Heart left ventricle (tissue), 16 donors: Measurements from ENCODE around the gene PPIA. TPM values are rescaled to one million over a fixed set of nuclear protein-coding genes. Genes with fewer than 3 reads are reported as not detected.

Experiments
- ATAC-seq, 4 donors: fragments of 200-7000 bp; cut with Tn5 transposase; one replicate each; pipeline ENCODE4 v1.9.1; 2020 to 2022; ENCODE audit warnings: moderate library complexity in 4 of 4, mild to moderate bottlenecking in 3 of 4, moderate number of reproducible peaks in 1 of 4
- DNase-seq, 5 donors: peaks; one replicate each; pipeline ENCODE4 v3.0.0-alpha.2; 2020
- H3K27ac ChIP-seq, 12 donors: fragments of 200-600 bp; sonication (generic) in 4 of 12; one replicate each; pipeline versions ENCODE4 v1.5.0 to v1.8.0; 2016 to 2022; ENCODE audit warnings: mild to moderate bottlenecking in 2 of 12
- H3K27me3 ChIP-seq, 9 donors: fragments of 200-600 bp; sonication (generic) in 2 of 9; one replicate each; pipeline versions ENCODE4 v1.5.1 to v1.8.0; 2016 to 2022; ENCODE audit warnings: mild to moderate bottlenecking in 3 of 9
- H3K36me3 ChIP-seq, 9 donors: fragments of 200-600 bp; sonication (generic) in 2 of 9; one replicate each; pipeline versions ENCODE4 v1.5.0 to v1.8.0; 2018 to 2022; ENCODE audit warnings: mild to moderate bottlenecking in 2 of 9
- H3K4me1 ChIP-seq, 12 donors: fragments of 200-600 bp; sonication (generic) in 4 of 12; one replicate each; pipeline versions ENCODE4 v1.5.0 to v1.8.0; 2016 to 2022; ENCODE audit warnings: mild to moderate bottlenecking in 3 of 12
- H3K4me3 ChIP-seq, 12 donors: fragments of 200-600 bp; sonication (generic) in 4 of 12; one replicate each; pipeline versions ENCODE4 v1.5.0 to v1.8.0; 2017 to 2022; ENCODE audit warnings: mild to moderate bottlenecking in 9 of 12, moderate library complexity in 4 of 12
- H3K9me3 ChIP-seq, 12 donors: fragments of 200-600 bp; sonication (generic) in 4 of 12; one replicate each; pipeline versions ENCODE4 v1.5.0 to v1.8.0; 2016 to 2022; ENCODE audit warnings: mild to moderate bottlenecking in 1 of 12
- POLR2A ChIP-seq, 2 donors: fragments of 450-650 bp; IDR thresholded peaks; one replicate each; pipeline ENCODE4 v1.6.1; 2017; ENCODE audit warnings: antibody characterized with exemption in 2 of 2, mild to moderate bottlenecking in 2 of 2, moderate library complexity in 2 of 2
- WGBS, 4 donors: extraction: QIAGEN DNeasy Blood & Tissue Kit in 2 of 4; methylation state at CpG; one replicate each; pipeline versions ENCODE4 v1.1.5 to v1.1.7; 2013 to 2018; 5-methylcytosine and 5-hydroxymethylcytosine counted together
- intact Hi-C, 10 donors: fragments of 100-400 bp; cut with DNase I; formaldehyde crosslinking; loops; one replicate each; pipeline versions ENCODE4 v1.11.1 to v1.14.2; 2022
- polyA plus RNA-seq, 2 donors: library from polyadenylated mRNA; stranded (reverse); fragments of 200-250 nt; gene quantifications; one replicate each; pipeline ENCODE4 v1.2.3, GENCODE V29; 2013
- total RNA-seq, 9 donors: library from RNA; depleted of rRNA in 2 of 9; stranded (reverse); fragments of >200 nt in 2 of 9; fragmentation: NEBNext Ultra II Directional in 3 of 9; extraction: Animal tissue kit (Norgen Biotek cat#: 25700) in 3 of 9; gene quantifications; one replicate each; pipeline versions ENCODE4 v1.1.0 to v1.2.4, GENCODE V29; 2016 to 2023
- TF ChIP-seq, protein P1 (sequence below), 12 donors: fragments of 200-600 bp; sonication (generic) in 4 of 12; IDR thresholded peaks; one replicate each; pipeline versions ENCODE4 v1.5.0 to v1.8.0; 2018 to 2022; ENCODE audit warnings: antibody characterized with exemption in 12 of 12, mild to moderate bottlenecking in 5 of 12
- donor health status: ischemic (EF 13 %, LVEDD 7.1; RV severe dilation, severe dysfunction).
- donor health status: healthy with polysubstance abuse.
- donor health status: DM: no; HTN: yes; CAD: no.
- donor health status: DM: no; HTN: no; CAD: no.
- donor health status: ischemic (EF 25% LVEDD 6.9; RV normal size, moderate dysfunction).
- donor health status: ischemic (EF 25% LVEDD 5.7; RV mildly dilated, moderate dysfunction).
- donor health status: healthy.
- donor health status: DM: yes; HTN: yes; CAD: no.
- donor health status: ischemic (EF 35%, LVEDD 5.7; RV mildly dilated, moderate dysfunction).
- donor health status: nonischemic (EF 11% LVEDD 7.7; RV severe dilation, severe dysfunction).
- donor health status: DM: yes; HTN: yes; CAD: no.
- donor health status: PGD.
- donor health status: ischemic (EF 29% LVEDD 5.4; RV normal size, mild dysfunction).
- donor health status: nonischemic (EF 23%, LVEDD 6.1; RV moderate dilation, normal function).

Gene PPIA
- total and polyA plus RNA-seq, 11 donors = 327 to 3,804 (median 743) TPM

DNA sequence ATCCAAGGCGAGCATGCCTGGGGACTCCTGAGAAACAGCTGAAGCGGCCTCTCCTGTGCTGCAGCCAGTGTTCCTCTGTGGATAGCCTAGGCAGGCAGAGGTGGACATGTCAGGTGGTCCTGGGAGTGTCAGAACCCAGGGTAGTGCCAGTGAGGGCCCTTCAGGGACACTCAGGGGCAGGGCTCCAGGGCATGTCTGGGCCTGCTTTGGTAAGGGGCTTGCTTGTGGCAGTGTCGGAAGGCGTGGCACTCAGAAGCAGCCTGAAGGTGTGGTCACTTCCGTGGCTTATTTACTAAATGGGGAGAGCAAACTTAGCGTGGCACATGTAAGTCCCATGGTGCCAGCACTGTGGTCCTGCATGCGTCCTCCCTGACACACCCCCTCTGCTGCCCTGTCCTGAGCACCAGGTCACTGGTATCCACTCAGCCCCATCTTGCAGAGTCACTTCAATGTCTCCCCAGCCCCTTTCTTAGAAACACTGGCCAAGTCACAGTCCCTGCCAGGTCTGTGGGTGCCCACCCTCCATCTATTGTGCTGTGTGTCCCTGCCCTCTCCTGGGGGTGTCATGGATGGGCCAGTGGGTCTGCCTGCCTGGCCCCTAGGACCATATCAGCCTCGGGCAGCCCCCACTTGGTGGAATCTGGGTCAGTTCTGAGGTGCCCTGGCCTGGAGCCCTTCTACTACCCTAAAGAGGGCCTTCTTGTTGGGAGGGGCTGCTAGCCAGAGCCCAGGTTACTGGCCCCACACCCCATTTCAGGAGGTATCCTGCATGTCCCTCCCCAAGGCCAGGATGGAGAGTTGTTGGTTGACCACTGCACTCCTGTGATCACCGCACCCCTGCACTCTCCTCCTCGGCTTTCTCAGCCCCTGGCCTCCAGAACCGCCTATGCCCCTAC lies 41.4 kb upstream of the PPIA start:
- ATAC-seq (no peak), DNase-seq (no peak)
- peaks cover 5 to 72% (median 54%) of the 10 kb centered on the region in 12 donors for H3K4me1 ChIP-seq
- H3K9me3 ChIP-seq = no peaks in the 10 kb centered on the region
- peak overlapping the region in 8 of 12 donors; percentile 22 to 67 (median 44) for H3K27ac ChIP-seq
- peaks cover 0 to 51% (median 31%) of the 10 kb centered on the region in 9 donors for H3K36me3 ChIP-seq
- no peak overlapping the region for H3K4me3 ChIP-seq
- intact Hi-C loops = loop anchor here in 5 of 10 donors (5.0 to 10.0 kb wide), 6 partner anchors 37 to 170 kb away; partner anchors contain the start of genes H2AZ2 (in 1 of the 5), OGDH (in 1 of the 5) and TMED4 (in 1 of the 5)
- 81 to 91% (median 88%) methylated on average over 6 to 11 of the region's 11 CpGs for WGBS, 4 donors
- H3K27me3 ChIP-seq = no peaks in the 10 kb centered on the region
- TF ChIP-seq, protein P1, sequence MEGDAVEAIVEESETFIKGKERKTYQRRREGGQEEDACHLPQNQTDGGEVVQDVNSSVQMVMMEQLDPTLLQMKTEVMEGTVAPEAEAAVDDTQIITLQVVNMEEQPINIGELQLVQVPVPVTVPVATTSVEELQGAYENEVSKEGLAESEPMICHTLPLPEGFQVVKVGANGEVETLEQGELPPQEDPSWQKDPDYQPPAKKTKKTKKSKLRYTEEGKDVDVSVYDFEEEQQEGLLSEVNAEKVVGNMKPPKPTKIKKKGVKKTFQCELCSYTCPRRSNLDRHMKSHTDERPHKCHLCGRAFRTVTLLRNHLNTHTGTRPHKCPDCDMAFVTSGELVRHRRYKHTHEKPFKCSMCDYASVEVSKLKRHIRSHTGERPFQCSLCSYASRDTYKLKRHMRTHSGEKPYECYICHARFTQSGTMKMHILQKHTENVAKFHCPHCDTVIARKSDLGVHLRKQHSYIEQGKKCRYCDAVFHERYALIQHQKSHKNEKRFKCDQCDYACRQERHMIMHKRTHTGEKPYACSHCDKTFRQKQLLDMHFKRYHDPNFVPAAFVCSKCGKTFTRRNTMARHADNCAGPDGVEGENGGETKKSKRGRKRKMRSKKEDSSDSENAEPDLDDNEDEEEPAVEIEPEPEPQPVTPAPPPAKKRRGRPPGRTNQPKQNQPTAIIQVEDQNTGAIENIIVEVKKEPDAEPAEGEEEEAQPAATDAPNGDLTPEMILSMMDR (IDR thresholded peaks at IDR 0.05) = no peak
- TF ChIP-seq POLR2A (IDR thresholded peaks at IDR 0.05) = no peak

DNA sequence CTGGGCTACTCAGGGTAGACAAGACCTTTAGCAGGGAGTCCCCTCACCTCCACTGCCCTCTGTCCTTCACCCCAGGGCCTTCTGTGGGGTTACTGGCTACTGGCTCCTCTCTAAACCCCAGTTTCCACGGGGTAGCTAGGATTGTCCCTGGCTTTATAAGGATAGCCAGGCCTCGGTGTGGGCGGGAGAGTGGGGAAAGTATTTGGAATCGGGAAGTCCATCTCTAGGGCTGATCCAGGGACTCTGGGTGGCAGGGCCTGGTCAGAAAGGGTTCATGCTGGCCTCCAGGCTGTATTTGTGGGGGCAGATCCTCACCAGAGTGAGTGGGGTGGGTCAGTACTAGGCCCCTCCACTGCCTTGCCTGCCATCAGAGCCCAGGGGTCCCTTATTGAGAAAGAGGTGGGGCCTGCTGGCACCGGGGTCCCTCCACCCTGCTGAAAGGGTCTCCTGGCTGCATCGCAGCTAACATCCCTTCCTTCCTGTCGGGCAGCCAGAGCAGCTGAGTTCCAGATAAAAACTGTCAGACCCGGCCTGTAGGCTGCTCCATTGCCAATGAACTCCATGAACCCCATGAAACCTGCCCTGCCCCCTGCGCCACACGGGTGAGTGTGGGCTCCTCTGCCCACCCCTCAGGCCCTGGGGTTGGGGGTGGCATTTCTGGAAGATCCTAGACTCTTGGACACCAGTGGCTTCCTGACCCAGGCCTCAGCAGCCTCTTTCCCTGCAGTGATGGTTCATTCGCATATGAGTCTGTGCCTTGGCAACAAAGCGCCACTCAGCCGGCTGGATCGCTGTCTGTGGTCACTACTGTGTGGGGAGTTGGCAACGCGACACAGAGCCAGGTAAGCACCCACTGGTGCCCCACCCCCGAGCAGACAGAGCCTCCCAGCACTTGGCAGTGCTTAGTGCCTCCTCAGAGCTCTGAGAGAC lies 40.5 kb upstream of the PPIA start:
- ATAC-seq = peak in 1 of 4 donors; percentile 7
- Histone ChIP-seq H3K27ac (peak overlapping the region in 10 of 12 donors; percentile 22 to 67 (median 39)), H3K36me3 (peaks cover 0 to 57% (median 40%) of the 10 kb centered on the region in 9 donors), H3K4me1 (peaks cover 0 to 63% (median 45%) of the 10 kb centered on the region in 12 donors), H3K4me3 (no peak overlapping the region), H3K9me3 (no peaks in the 10 kb centered on the region), H3K27me3 (no peaks in the 10 kb centered on the region)
- WGBS, 4 donors = 47 to 64% (median 61%) methylated on average over 11 to 17 of the region's 17 CpGs
- no peak for DNase-seq
- intact Hi-C loops = loop anchor here in 3 of 10 donors (10.0 kb wide), 3 partner anchors 51 to 171 kb away; partner anchors contain the start of genes H2AZ2 (in 1 of the 3) and TMED4 (in 1 of the 3)
- no peak for TF ChIP-seq POLR2A (IDR thresholded peaks at IDR 0.05)

DNA sequence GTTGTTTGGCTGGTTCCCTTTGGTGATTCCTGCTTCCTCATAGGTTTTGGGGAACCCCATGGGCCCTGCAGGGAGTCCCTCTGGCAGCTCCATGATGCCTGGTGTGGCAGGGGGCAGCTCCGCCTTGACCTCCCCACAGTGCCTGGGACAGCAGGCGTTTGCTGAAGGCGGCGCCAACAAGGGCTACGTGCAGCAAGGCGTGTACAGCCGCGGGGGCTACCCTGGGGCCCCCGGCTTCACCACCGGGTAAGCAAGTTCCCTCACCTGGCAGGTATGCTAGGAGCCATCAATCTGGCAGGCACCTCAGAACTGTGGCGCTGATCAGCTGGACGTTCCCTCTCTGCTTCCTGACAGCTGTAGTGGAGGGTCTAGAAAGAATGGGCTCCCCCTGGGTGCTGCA lies 39.6 kb upstream of the PPIA start:
- DNase-seq = no peak
- no peaks in the 10 kb centered on the region for H3K27me3 ChIP-seq
- no peaks in the 10 kb centered on the region for H3K9me3 ChIP-seq
- intact Hi-C loops = loop anchor here in 3 of 10 donors (10.0 kb wide), 3 partner anchors 52 to 172 kb away; partner anchors contain the start of genes H2AZ2 (in 1 of the 3) and TMED4 (in 1 of the 3)
- peaks cover 0 to 54% (median 37%) of the 10 kb centered on the region in 12 donors for H3K4me1 ChIP-seq
- H3K4me3 ChIP-seq = no peak overlapping the region
- WGBS, 4 donors = 81 to 90% (median 87%) methylated on average over 8 to 12 of the region's 12 CpGs
- TF ChIP-seq POLR2A (IDR thresholded peaks at IDR 0.05) = no peak
- TF ChIP-seq, protein P1 (IDR thresholded peaks at IDR 0.05) = no peak
- H3K27ac ChIP-seq = peak overlapping the region in 1 of 12 donors; percentile 17
- H3K36me3 ChIP-seq = peaks cover 0 to 59% (median 49%) of the 10 kb centered on the region in 9 donors
- no peak for ATAC-seq

DNA sequence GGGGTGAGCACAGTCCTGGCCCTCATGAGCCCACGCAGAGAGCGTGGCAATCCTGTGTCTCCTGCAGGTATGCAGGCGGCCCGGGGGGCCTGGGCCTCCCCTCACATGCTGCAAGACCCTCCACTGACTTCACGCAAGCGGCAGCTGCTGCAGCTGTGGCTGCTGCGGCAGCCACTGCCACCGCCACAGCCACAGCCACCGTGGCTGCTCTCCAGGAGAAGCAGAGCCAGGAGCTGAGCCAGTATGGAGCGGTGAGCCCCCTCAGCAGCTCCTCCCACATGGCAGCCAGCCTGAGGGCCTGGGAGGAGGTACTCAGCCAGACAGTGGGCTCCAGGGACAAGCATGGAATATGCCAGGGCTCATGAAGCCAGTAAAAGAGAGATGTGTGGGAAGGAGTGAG lies 39.2 kb upstream of the PPIA start:
- DNase-seq (peak; percentile 72 to 86 (median 77)), ATAC-seq (peak; percentile 57 to 79 (median 75))
- TF ChIP-seq, protein P1 (IDR thresholded peaks at IDR 0.05) = no peak
- TF ChIP-seq POLR2A (IDR thresholded peaks at IDR 0.05) = no peak
- Histone ChIP-seq H3K4me3 (no peak overlapping the region), H3K27me3 (no peaks in the 10 kb centered on the region), H3K9me3 (no peaks in the 10 kb centered on the region), H3K36me3 (peaks cover 0 to 63% (median 53%) of the 10 kb centered on the region in 9 donors), H3K4me1 (peaks cover 0 to 55% (median 41%) of the 10 kb centered on the region in 12 donors), H3K27ac (peak overlapping the region in 1 of 12 donors; percentile 17)
- 40 to 58% (median 51%) methylated on average over 9 to 10 of the region's 10 CpGs for WGBS, 4 donors
- intact Hi-C loops = loop anchor here in 3 of 10 donors (10.0 kb wide), 3 partner anchors 53 to 173 kb away; partner anchors contain the start of genes H2AZ2 (in 1 of the 3) and TMED4 (in 1 of the 3)
